HEK293T (cell line): ENCODE results near the gene CNTN6.

Source experiments
- BHLHE40 ChIP-seq: fragments of 450-650 bp; IDR thresholded peaks from 2 replicates; pipeline ENCODE4 v1.6.1; 2016; ENCODE audit warnings: mild to moderate bottlenecking, moderate library complexity, borderline replicate concordance
- ELF4 ChIP-seq: fragments of 450-650 bp; IDR thresholded peaks from 2 replicates; pipeline ENCODE4 v1.6.1; 2017; ENCODE audit warnings: antibody characterized with exemption
- FOXA1 ChIP-seq: fragments of 450-650 bp; IDR thresholded peaks from 2 replicates; pipeline ENCODE4 v1.6.1; 2016; ENCODE audit warnings: mild to moderate bottlenecking
- FOXM1 ChIP-seq: fragments of 450-650 bp; IDR thresholded peaks from 2 replicates; pipeline ENCODE4 v1.6.1; 2017; ENCODE audit warnings: mild to moderate bottlenecking, borderline replicate concordance
- L3MBTL2 ChIP-seq: fragments of 450-650 bp; conservative IDR thresholded peaks from 2 replicates; pipeline ENCODE4 v1.6.1; 2016; ENCODE audit warnings: mild to moderate bottlenecking
- LEF1 ChIP-seq: fragments of 450-650 bp; IDR thresholded peaks from 2 replicates; pipeline ENCODE4 v1.6.1; 2017; ENCODE audit warnings: mild to moderate bottlenecking, borderline replicate concordance
- PKNOX1 ChIP-seq: fragments of 450-650 bp; IDR thresholded peaks from 2 replicates; pipeline ENCODE4 v1.6.1; 2016
- SP1 ChIP-seq: fragments of 450-650 bp; IDR thresholded peaks from 2 replicates; pipeline ENCODE4 v1.6.1; 2017
- ZNF384 ChIP-seq: fragments of 450-650 bp; IDR thresholded peaks from 2 replicates; pipeline ENCODE4 v1.6.1; 2016

- TF ChIP-seq ELF4 (no peak), BHLHE40 (no peak), PKNOX1 (no peak), FOXA1 (no peak), FOXM1 (no peak), LEF1 (no peak), L3MBTL2 (no peak), ZNF384 (no peak), SP1 (no peak)
These were observed 169.4 kb downstream of the CNTN6 start for GRCh38 chr3:1262246-1262645.
